ENCODE results near the gene CLHC1. TPM values are rescaled to one million over a fixed set of nuclear protein-coding genes. Genes with fewer than 3 reads are reported as not detected.
"Not testable (repeated sequence)": the region's sequence is repeated elsewhere in the genome, so short reads cannot be mapped to it uniquely, and the experiment has no call there.

Gene CLHC1
- total RNA-seq, 1 experiment from 2014 or later = 9.2 TPM

GRCh38 chr2:55228226-55228563 lies 3.9 kb downstream of the CLHC1 start:
- Histone ChIP-seq H3K23me2 (ENCODE audit: insufficient read length, low read depth, low read length, poor library complexity, severe bottlenecking) (peaks cover 6% of the 10 kb centered on the region), H2BK20ac (ENCODE audit: low read depth, low read length, poor library complexity, severe bottlenecking) (no peak overlapping the region), H2BK12ac (ENCODE audit: insufficient read length, low read depth, low read length) (no peak overlapping the region), H4K91ac (ENCODE audit: insufficient read length, low read depth, low read length) (no peak overlapping the region), H4K5ac (ENCODE audit: insufficient read length, low read depth, low read length) (no peak overlapping the region), H4K8ac (replicated peaks; ENCODE audit: insufficient read length, low read depth, low read length) (no peak overlapping the region), H4K20me1 (ENCODE audit: control insufficient read depth, insufficient read depth, insufficient read length) (no peaks in the 10 kb centered on the region), H2AK5ac (ENCODE audit: insufficient read length, low read length) (no peak overlapping the region), H3K9ac (ENCODE audit: extremely low read depth, insufficient read length, low read length) (no peak overlapping the region), H3K9me3 (ENCODE audit: control insufficient read depth, low read depth, low read length) (no peaks in the 10 kb centered on the region), H3T11ph (ENCODE audit: low read length) (no peak overlapping the region), H3K79me1 (ENCODE audit: insufficient read depth, low read depth, low read length, poor library complexity, severe bottlenecking) (peaks cover 2% of the 10 kb centered on the region), H2BK120ac (ENCODE audit: low read depth, low read length, poor library complexity, severe bottlenecking) (no peak overlapping the region), H3K79me2 (ENCODE audit: insufficient read depth, low read length) (peaks cover 6% of the 10 kb centered on the region; the same call in 1 of the 2 replicates), H3K23ac (ENCODE audit: insufficient read length, low read depth, low read length) (no peak overlapping the region), H2BK15ac (ENCODE audit: low read depth, low read length) (no peak overlapping the region), H3K27ac (ENCODE audit: insufficient read length, low read depth, low read length) (no peak overlapping the region), H3K4ac (ENCODE audit: low read depth, low read length) (no peak overlapping the region), H3K56ac (ENCODE audit: insufficient read length, low read depth, low read length) (no peak overlapping the region), H3K27me3 (ENCODE audit: insufficient read depth, low read length) (no peaks in the 10 kb centered on the region), H3K14ac (ENCODE audit: insufficient read depth, low read length) (no peak overlapping the region), H2BK5ac (ENCODE audit: insufficient read length, low read length) (no peak overlapping the region), H3K4me2 (ENCODE audit: insufficient read depth, insufficient read length, low read length) (no peak overlapping the region), H3K4me1 (ENCODE audit: insufficient read depth, low read length) (no peaks in the 10 kb centered on the region), H2AFZ (ENCODE audit: low read length) (no peak overlapping the region), H3K18ac (ENCODE audit: insufficient read length, low read depth, low read length) (no peak overlapping the region)
- no peak for DNase-seq
- peaks cover 19 to 23% of the 10 kb centered on the region in 2 experiments for H3K4me1 Mint-ChIP-seq
- TF ChIP-seq, protein P1, sequence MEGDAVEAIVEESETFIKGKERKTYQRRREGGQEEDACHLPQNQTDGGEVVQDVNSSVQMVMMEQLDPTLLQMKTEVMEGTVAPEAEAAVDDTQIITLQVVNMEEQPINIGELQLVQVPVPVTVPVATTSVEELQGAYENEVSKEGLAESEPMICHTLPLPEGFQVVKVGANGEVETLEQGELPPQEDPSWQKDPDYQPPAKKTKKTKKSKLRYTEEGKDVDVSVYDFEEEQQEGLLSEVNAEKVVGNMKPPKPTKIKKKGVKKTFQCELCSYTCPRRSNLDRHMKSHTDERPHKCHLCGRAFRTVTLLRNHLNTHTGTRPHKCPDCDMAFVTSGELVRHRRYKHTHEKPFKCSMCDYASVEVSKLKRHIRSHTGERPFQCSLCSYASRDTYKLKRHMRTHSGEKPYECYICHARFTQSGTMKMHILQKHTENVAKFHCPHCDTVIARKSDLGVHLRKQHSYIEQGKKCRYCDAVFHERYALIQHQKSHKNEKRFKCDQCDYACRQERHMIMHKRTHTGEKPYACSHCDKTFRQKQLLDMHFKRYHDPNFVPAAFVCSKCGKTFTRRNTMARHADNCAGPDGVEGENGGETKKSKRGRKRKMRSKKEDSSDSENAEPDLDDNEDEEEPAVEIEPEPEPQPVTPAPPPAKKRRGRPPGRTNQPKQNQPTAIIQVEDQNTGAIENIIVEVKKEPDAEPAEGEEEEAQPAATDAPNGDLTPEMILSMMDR (conservative IDR thresholded peaks at IDR 0.05) = no peak
- H3K27me3 Mint-ChIP-seq (ENCODE audit: low read depth) = no peaks in the 10 kb centered on the region; the same call in 1 of the 2 replicates
- peaks cover 7 to 23% (median 12%) of the 10 kb centered on the region in 3 experiments for H3K36me3 Mint-ChIP-seq (ENCODE audit: insufficient read depth in 1 of 3, low read depth in 3 of 3)
- no peak overlapping the region for H3K4me3 Mint-ChIP-seq
- no peaks in the 10 kb centered on the region; a peak in 1 of 5 replicates for H3K9me3 Mint-ChIP-seq
- no peak overlapping the region for H3K27ac Mint-ChIP-seq

DNA sequence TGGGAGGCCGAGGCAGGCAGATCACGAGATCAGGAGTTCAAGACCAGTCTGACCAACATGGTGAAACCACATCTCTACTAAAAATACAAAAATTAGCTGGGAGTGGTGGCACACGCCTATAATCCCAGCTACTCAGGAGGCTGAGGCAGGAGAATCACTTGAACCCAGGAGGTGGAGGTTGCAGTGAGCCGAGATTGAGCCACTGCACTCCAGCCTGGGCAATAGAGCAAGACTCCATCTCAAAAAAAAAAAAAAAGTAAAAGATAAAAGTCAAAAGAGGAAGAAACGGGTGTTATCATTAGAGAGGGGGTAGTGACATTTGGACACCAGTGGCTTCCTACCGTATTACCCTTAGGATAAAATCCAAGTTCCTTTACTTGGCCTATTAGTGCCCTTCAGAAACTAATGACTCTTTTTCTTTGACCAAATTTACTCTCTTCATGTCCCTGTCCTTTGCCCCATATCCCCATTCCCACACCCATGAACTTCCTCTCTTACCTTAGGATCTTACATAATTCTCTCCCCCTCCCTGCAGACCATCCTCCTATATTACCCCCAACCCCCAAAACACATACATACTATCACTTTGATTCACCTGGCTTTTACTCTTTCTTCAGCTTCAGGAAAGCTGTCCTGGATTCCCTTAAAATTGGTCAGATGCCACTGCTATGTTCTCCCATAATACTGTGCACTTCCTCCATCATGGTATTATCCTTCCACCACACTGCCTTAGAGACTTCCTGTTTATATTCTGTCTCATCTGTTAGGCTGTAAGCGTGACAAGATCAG lies 4.5 kb downstream of the CLHC1 start:
- WGBS (ENCODE audit: extremely low coverage, insufficient read length, low lambda C conversion rate) = no CpG with 5 or more reads among the region's 7 CpGs
- H4K5ac ChIP-seq (ENCODE audit: insufficient read length, low read depth, low read length); H4K91ac ChIP-seq (ENCODE audit: insufficient read length, low read depth, low read length); H3K4me3 Mint-ChIP-seq; H4K8ac ChIP-seq (replicated peaks; ENCODE audit: insufficient read length, low read depth, low read length); H3K18ac ChIP-seq (ENCODE audit: insufficient read length, low read depth, low read length); H3T11ph ChIP-seq (ENCODE audit: low read length); H3K4me1 ChIP-seq (ENCODE audit: insufficient read depth, low read length); H2AK5ac ChIP-seq (ENCODE audit: insufficient read length, low read length); H3K9me3 ChIP-seq (ENCODE audit: control insufficient read depth, low read depth, low read length); H3K27ac ChIP-seq (ENCODE audit: insufficient read length, low read depth, low read length); H2BK5ac ChIP-seq (ENCODE audit: insufficient read length, low read length); H3K27ac Mint-ChIP-seq; H3K4me2 ChIP-seq (ENCODE audit: insufficient read depth, insufficient read length, low read length); H3K14ac ChIP-seq (ENCODE audit: insufficient read depth, low read length); DNase-seq; H3K4ac ChIP-seq (ENCODE audit: low read depth, low read length); H2BK12ac ChIP-seq (ENCODE audit: insufficient read length, low read depth, low read length); H3K9me3 Mint-ChIP-seq; H3K23ac ChIP-seq (ENCODE audit: insufficient read length, low read depth, low read length); H4K20me1 ChIP-seq (ENCODE audit: control insufficient read depth, insufficient read depth, insufficient read length); H2BK20ac ChIP-seq (ENCODE audit: low read depth, low read length, poor library complexity, severe bottlenecking); H3K9ac ChIP-seq (ENCODE audit: extremely low read depth, insufficient read length, low read length); H2BK120ac ChIP-seq (ENCODE audit: low read depth, low read length, poor library complexity, severe bottlenecking); H3K27me3 ChIP-seq (ENCODE audit: insufficient read depth, low read length); H3K79me2 ChIP-seq (ENCODE audit: insufficient read depth, low read length); H2BK15ac ChIP-seq (ENCODE audit: low read depth, low read length); H3K79me1 ChIP-seq (ENCODE audit: insufficient read depth, low read depth, low read length, poor library complexity, severe bottlenecking); H3K23me2 ChIP-seq (ENCODE audit: insufficient read length, low read depth, low read length, poor library complexity, severe bottlenecking); H2AFZ ChIP-seq (ENCODE audit: low read length); H3K27me3 Mint-ChIP-seq (ENCODE audit: low read depth); H3K56ac ChIP-seq (ENCODE audit: insufficient read length, low read depth, low read length): not testable (repeated sequence)
- peaks cover 3 to 18% (median 7%) of the 10 kb centered on the region in 3 experiments for H3K36me3 Mint-ChIP-seq (ENCODE audit: insufficient read depth in 1 of 3, low read depth in 3 of 3)
- peaks cover 20 to 23% of the 10 kb centered on the region in 2 experiments for H3K4me1 Mint-ChIP-seq

Measured in H9 (cell line).